HepG2 (cell line): ENCODE measurements around the gene NOVA2. TPM values are rescaled to one million over a fixed set of nuclear protein-coding genes. Genes with fewer than 3 reads are reported as not detected.

Source experiments
- ATAC-seq: fragments of 200-7000 bp; cut with Tn5 transposase; 3 replicates; pipeline ENCODE4 v1.9.1; 2020; ENCODE audit warnings: mild to moderate bottlenecking, moderate library complexity
- BruUV-seq: library from RNA; stranded (reverse); fragments of 400-500 nt; replicated peaks from 2 replicates; lab custom pipeline; 2021; lab: Mats Ljungman, UMichigan
- CTCF ChIA-PET: fragments of 300-600 bp; formaldehyde crosslinking; extraction: SDS; loops from one replicate; lab custom pipeline; 2021; ENCODE audit warnings: low total read pairs, inconsistent platforms, low intra/inter-chr PET ratio; lab: Yijun Ruan, JAX
- POLR2A ChIA-PET: fragments of 350-600 bp; sonication (Branson Sonifier 250); formaldehyde crosslinking; loops from one replicate; lab custom pipeline; 2020; ENCODE audit warnings: antibody characterized with exemption, inconsistent platforms; lab: Yijun Ruan, JAX
- DNase-seq: peaks from one replicate; pipeline ENCODE4 v3.0.0-alpha.2; 2015; ENCODE audit warnings: low spot score
- FAIRE-seq: peaks from 3 replicates; lab custom pipeline; 2011; peaks lifted over from hg19 to GRCh38; lab: Jason Lieb, UNC
- H2AFZ ChIP-seq: one replicate; pipeline ENCODE4 v1.6.1; 2011; ENCODE audit warnings: low read length, inconsistent platforms
- H3K27ac ChIP-seq: fragments of 300-600 bp; 3 replicates; pipeline ENCODE4 v1.8.0; 2011; ENCODE audit warnings: mixed run types, mild to moderate bottlenecking, mixed read lengths, low read length, inconsistent platforms; ENCODE audit not compliant: insufficient read depth; ENCODE audit errors: extremely low read length
- H3K27me3 ChIP-seq, 2 experiments: fragments of 200-600 bp in 1 of 2; 2 replicates in 1 of 2; 3 replicates in 1 of 2; pipeline versions ENCODE4 v1.6.0 to v1.8.0; 2011; ENCODE audit warnings: low read length in 2 of 2, mild to moderate bottlenecking in 2 of 2, moderate library complexity in 2 of 2, inconsistent platforms in 1 of 2; ENCODE audit not compliant: insufficient read depth in 2 of 2, control insufficient read depth in 1 of 2
- H3K36me3 ChIP-seq, 2 experiments: fragments of 200-600 bp in 1 of 2; replicated peaks in 1 of 2; 2 replicates in 1 of 2; 3 replicates in 1 of 2; pipeline versions ENCODE4 v1.5.1 to v1.8.0; 2011; ENCODE audit warnings: low read length in 2 of 2, inconsistent platforms in 1 of 2; ENCODE audit not compliant: insufficient read depth in 2 of 2, control insufficient read depth in 1 of 2
- H3K4me1 ChIP-seq: 2 replicates; pipeline ENCODE4 v1.5.1; 2012; ENCODE audit warnings: low read length, inconsistent platforms; ENCODE audit not compliant: insufficient read depth
- H3K4me2 ChIP-seq: 2 replicates; pipeline ENCODE4 v1.6.0; 2011; ENCODE audit warnings: low read depth, low read length, inconsistent platforms
- H3K4me3 ChIP-seq, 3 experiments: fragments of 200-600 bp in 1 of 3; sonication (generic), shearing (Covaris generic) in 1 of 3; replicated peaks in 1 of 3; 2 replicates each; pipeline ENCODE4 v1.5.1; 2011 to 2016; ENCODE audit warnings: low read length in 3 of 3, inconsistent platforms in 2 of 3, low read depth in 2 of 3, mild to moderate bottlenecking in 2 of 3, control low read depth in 1 of 3, mixed read lengths in 1 of 3; ENCODE audit not compliant: insufficient read depth in 1 of 3
- H3K79me2 ChIP-seq: one replicate; pipeline ENCODE4 v1.6.1; 2011; ENCODE audit warnings: low read length, inconsistent platforms; ENCODE audit not compliant: insufficient read depth
- H3K9ac ChIP-seq: 2 replicates; pipeline ENCODE4 v1.6.0; 2011; ENCODE audit warnings: mild to moderate bottlenecking, low read depth, low read length, inconsistent platforms; ENCODE audit not compliant: insufficient read depth
- H3K9me3 ChIP-seq: 2 replicates; pipeline ENCODE4 v1.5.1; 2012; ENCODE audit warnings: mild to moderate bottlenecking, low read length
- H4K20me1 ChIP-seq: 2 replicates; pipeline ENCODE4 v1.6.0; 2011; ENCODE audit warnings: inconsistent platforms, mild to moderate bottlenecking, low read length, moderate library complexity; ENCODE audit not compliant: insufficient read depth
- CERS6 ChIP-seq: sonication (generic); formaldehyde crosslinking; IDR thresholded peaks from 2 replicates; pipeline ENCODE4 v1.5.0; 2020; ENCODE audit warnings: missing genetic modification reagents
- YEATS4 ChIP-seq: sonication (generic); formaldehyde crosslinking; IDR thresholded peaks from 2 replicates; pipeline ENCODE4 v1.4.0; 2020; ENCODE audit warnings: missing genetic modification reagents, borderline replicate concordance
- ZNF331 ChIP-seq: sonication (generic); formaldehyde crosslinking; IDR thresholded peaks from 2 replicates; pipeline ENCODE4 v1.4.0; 2020; ENCODE audit warnings: missing genetic modification reagents
- ZNF747 ChIP-seq: sonication (generic); formaldehyde crosslinking; IDR thresholded peaks from 2 replicates; pipeline ENCODE4 v1.8.1; 2023; ENCODE audit warnings: missing genetic modification reagents, mild to moderate bottlenecking, borderline replicate concordance
- WGBS: methylation state at CpG from one replicate; pipeline ENCODE4 v1.1.6; 2017; ENCODE audit warnings: low lambda C conversion rate; 5-methylcytosine and 5-hydroxymethylcytosine counted together
- in situ Hi-C: cut with HindIII; loops from 2 replicates; pipeline ENCODE4 v1.10.0; 2017; ENCODE audit warnings: low pct_unique_long_range_greater_than_20kb; ENCODE audit not compliant: extremely low pct_ligation_motif_present
- intact Hi-C: fragments of 100-400 bp; cut with micrococcal nuclease; formaldehyde crosslinking; loops from one replicate; pipeline ENCODE4 v1.10.0; 2022; ENCODE audit not compliant: unreplicated experiment
- polyA plus RNA-seq, 8 experiments: library from polyadenylated mRNA; depleted of rRNA in 3 of 8; stranded (reverse) in 7 of 8; unstranded in 1 of 8; fragments of >200 nt; fragmentation: Illumina TruSeq in 4 of 8; extraction: Trizol in 4 of 8; gene quantifications; 2 replicates each; pipeline versions ENCODE4 v1.2.1 to v1.2.3, GENCODE V29; 2011 to 2016; ENCODE audit warnings: low read depth in 4 of 8, missing spikeins in 1 of 8, mixed read lengths in 1 of 8; ENCODE audit not compliant: insufficient read depth in 1 of 8
- total RNA-seq, 5 experiments: library from RNA; depleted of rRNA; stranded (reverse); fragments of >200 nt; fragmentation: Illumina TruSeq; extraction: Trizol; gene quantifications; 2 replicates each; pipeline ENCODE4 v1.2.3, GENCODE V29; 2016; ENCODE audit warnings: low read depth in 1 of 5
- TF ChIP-seq, protein P1 (sequence below): sonication (generic); formaldehyde crosslinking; conservative IDR thresholded peaks from 2 replicates; pipeline ENCODE4 v1.8.1; 2023; ENCODE audit warnings: missing genetic modification reagents
- TF ChIP-seq, protein P2 (sequence below): sonication (generic); formaldehyde crosslinking; IDR thresholded peaks from 2 replicates; pipeline ENCODE4 v1.5.1; 2020; ENCODE audit warnings: mild to moderate bottlenecking, missing genetic modification reagents, borderline replicate concordance

Gene NOVA2
- total and polyA plus RNA-seq, 2 of the 13 experiments (the other 11 are each of a cell fraction or from before 2014, with no cell fraction given): not detected

DNA sequence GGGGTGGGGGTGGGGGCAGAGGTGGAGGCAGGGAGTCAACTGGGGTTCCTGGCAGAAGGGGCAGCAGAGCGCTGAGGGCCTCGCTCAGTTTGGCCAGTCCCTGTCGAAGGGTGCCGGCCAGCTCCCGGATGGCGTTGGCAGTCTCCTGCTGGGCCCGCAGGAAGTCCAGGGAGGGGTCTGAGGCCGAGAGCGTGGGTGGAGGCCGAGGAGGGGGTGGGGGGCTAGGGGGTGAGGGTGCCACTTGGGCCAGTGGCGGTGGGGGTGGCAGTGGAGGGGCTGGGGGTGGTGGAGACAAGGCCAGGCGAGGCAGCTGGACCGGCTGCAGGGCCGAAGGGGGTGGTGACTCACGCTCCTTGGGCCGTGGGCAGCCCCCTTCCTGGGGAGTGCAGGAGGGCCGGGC, 82.8 kb downstream of the NOVA2 start:
- TF ChIP-seq, protein P1, sequence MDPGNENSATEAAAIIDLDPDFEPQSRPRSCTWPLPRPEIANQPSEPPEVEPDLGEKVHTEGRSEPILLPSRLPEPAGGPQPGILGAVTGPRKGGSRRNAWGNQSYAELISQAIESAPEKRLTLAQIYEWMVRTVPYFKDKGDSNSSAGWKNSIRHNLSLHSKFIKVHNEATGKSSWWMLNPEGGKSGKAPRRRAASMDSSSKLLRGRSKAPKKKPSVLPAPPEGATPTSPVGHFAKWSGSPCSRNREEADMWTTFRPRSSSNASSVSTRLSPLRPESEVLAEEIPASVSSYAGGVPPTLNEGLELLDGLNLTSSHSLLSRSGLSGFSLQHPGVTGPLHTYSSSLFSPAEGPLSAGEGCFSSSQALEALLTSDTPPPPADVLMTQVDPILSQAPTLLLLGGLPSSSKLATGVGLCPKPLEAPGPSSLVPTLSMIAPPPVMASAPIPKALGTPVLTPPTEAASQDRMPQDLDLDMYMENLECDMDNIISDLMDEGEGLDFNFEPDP: no peak
- TF ChIP-seq, all 625 proteins: peak for 0
- Histone ChIP-seq H3K36me3 (no peaks in the 10 kb centered on the region; a peak in 1 of 5 replicates), H3K9ac (no peak overlapping the region), H4K20me1 (no peaks in the 10 kb centered on the region), H3K27me3 (no peaks in the 10 kb centered on the region), H3K4me1 (peaks cover 13% of the 10 kb centered on the region), H3K4me3 (no peak overlapping the region), H3K9me3 (no peaks in the 10 kb centered on the region), H2AFZ (no peak overlapping the region), H3K79me2 (peaks cover 3% of the 10 kb centered on the region), H3K4me2 (no peak overlapping the region), H3K27ac (no peak overlapping the region)
- no TSS peak for BruUV-seq
- no peak for FAIRE-seq
- intact Hi-C loops (no loop called here), in situ Hi-C loops (no loop called here)
- ATAC-seq: no peak
- ChIA-PET POLR2A (no interaction called here), CTCF (no interaction called here)
- 97% methylated on average over 12 of the region's 17 CpGs for WGBS
- DNase-seq: no peak

DNA sequence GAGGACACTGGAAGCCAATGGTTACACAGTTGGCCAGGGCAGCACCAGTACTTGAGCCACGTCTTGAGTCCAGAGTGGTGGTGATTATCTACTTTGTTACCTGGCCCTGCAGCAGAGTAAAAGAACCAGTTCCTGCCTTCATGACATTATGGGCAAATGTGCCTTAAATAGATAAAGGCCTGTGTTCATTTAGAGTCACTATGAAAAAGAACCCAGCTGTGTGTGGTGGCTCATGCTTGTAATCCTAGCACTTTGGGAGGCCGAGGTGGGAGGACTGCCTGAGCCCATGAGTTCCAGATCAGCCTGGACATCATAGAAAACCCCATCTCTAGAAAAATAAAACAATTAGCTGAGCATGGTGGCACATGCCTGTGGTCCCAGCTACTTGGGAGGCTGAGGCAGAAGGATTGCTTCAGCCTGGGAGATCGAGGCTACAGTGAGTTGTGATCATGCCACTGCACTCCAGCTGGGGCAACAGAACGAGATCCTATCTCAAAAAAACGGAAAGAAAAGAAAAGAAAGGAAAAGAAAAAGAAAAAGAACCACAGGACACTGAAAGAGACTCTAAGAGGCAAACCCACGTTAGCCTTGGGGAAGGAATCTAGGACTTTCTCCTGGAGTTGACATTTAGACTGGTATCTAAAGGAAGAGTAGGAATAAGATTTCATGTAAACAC, 84.3 kb downstream of the NOVA2 start:
- Histone ChIP-seq H3K27me3 (no peaks in the 10 kb centered on the region), H3K27ac (no peak overlapping the region), H3K4me3 (no peak overlapping the region), H3K36me3 (no peaks in the 10 kb centered on the region; a peak in 1 of 5 replicates), H3K4me2 (no peak overlapping the region), H3K4me1 (peaks cover 8% of the 10 kb centered on the region; the same call in 1 of the 2 replicates), H2AFZ (no peak overlapping the region), H3K9ac (no peak overlapping the region), H3K79me2 (peaks cover 7% of the 10 kb centered on the region), H4K20me1 (no peaks in the 10 kb centered on the region), H3K9me3 (no peaks in the 10 kb centered on the region)
- WGBS: 80% methylated on average over 6 of the region's 6 CpGs
- no peak for FAIRE-seq
- in situ Hi-C loops (no loop called here), intact Hi-C loops (no loop called here)
- CTCF ChIA-PET: no interaction called here
- POLR2A ChIA-PET: no interaction called here
- no peak for DNase-seq
- no TSS peak for BruUV-seq
- TF ChIP-seq ZNF747 (no peak), YEATS4 (no peak), CERS6 (no peak), ZNF331 (no peak)
- TF ChIP-seq, protein P2, sequence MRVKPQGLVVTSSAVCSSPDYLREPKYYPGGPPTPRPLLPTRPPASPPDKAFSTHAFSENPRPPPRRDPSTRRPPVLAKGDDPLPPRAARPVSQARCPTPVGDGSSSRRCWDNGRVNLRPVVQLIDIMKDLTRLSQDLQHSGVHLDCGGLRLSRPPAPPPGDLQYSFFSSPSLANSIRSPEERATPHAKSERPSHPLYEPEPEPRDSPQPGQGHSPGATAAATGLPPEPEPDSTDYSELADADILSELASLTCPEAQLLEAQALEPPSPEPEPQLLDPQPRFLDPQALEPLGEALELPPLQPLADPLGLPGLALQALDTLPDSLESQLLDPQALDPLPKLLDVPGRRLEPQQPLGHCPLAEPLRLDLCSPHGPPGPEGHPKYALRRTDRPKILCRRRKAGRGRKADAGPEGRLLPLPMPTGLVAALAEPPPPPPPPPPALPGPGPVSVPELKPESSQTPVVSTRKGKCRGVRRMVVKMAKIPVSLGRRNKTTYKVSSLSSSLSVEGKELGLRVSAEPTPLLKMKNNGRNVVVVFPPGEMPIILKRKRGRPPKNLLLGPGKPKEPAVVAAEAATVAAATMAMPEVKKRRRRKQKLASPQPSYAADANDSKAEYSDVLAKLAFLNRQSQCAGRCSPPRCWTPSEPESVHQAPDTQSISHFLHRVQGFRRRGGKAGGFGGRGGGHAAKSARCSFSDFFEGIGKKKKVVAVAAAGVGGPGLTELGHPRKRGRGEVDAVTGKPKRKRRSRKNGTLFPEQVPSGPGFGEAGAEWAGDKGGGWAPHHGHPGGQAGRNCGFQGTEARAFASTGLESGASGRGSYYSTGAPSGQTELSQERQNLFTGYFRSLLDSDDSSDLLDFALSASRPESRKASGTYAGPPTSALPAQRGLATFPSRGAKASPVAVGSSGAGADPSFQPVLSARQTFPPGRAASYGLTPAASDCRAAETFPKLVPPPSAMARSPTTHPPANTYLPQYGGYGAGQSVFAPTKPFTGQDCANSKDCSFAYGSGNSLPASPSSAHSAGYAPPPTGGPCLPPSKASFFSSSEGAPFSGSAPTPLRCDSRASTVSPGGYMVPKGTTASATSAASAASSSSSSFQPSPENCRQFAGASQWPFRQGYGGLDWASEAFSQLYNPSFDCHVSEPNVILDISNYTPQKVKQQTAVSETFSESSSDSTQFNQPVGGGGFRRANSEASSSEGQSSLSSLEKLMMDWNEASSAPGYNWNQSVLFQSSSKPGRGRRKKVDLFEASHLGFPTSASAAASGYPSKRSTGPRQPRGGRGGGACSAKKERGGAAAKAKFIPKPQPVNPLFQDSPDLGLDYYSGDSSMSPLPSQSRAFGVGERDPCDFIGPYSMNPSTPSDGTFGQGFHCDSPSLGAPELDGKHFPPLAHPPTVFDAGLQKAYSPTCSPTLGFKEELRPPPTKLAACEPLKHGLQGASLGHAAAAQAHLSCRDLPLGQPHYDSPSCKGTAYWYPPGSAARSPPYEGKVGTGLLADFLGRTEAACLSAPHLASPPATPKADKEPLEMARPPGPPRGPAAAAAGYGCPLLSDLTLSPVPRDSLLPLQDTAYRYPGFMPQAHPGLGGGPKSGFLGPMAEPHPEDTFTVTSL (CRISPR knock-in tag): no peak
- ATAC-seq: no peak
